GM19099 (cell line): ENCODE results near the gene GPATCH11.

ENCODE experiments used
- POLR2A ChIP-seq: IDR thresholded peaks from 3 replicates; pipeline ENCODE4 v1.6.1; 2011; ENCODE audit warnings: low read depth; ENCODE audit not compliant: insufficient read length; ENCODE audit errors: extremely low read depth

Gene GPATCH11

GRCh38 chr2:37146062-37146461, 61.7 kb downstream of the GPATCH11 start:
- TF ChIP-seq POLR2A: no peak

- no peak for TF ChIP-seq POLR2A
Measured at GRCh38 chr2:37148325-37148724, 64.0 kb downstream of the GPATCH11 start.
